B cell (primary cell): ENCODE results near the gene RPL39L. TPM values are rescaled to one million over a fixed set of nuclear protein-coding genes. Genes with fewer than 3 reads are reported as not detected.
A peak's percentile ranks its signal among the peaks of the same experiment; 100 is the strongest.

Source experiments
- ATAC-seq: fragments of 200-7000 bp; cut with Tn5 transposase; one replicate; pipeline ENCODE4 v1.10.0; 2021; ENCODE audit warnings: low read depth, mild to moderate bottlenecking, moderate number of reproducible peaks, moderate library complexity
- CTCF ChIA-PET: fragments of 350-600 bp; sonication (Branson Sonifier 250); formaldehyde crosslinking; loops from one replicate; lab custom pipeline; 2021; ENCODE audit warnings: antibody characterized with exemption, inconsistent platforms; lab: Charles Lee
- POLR2A ChIA-PET: fragments of 350-600 bp; sonication (Branson Sonifier 250); formaldehyde crosslinking; loops from one replicate; lab custom pipeline; 2021; ENCODE audit warnings: antibody characterized with exemption; lab: Charles Lee
- DNase-seq: peaks from one replicate; pipeline ENCODE4 v3.0.0; 2013
- H2AFZ ChIP-seq: 2 replicates; pipeline ENCODE4 v1.6.1; 2012; ENCODE audit warnings: mild to moderate bottlenecking, low read depth, low read length; ENCODE audit not compliant: insufficient read depth, poor library complexity, severe bottlenecking
- H3K27ac ChIP-seq, 2 donors: 1 replicate in 1 of 2; 2 replicates in 1 of 2; pipeline ENCODE4 v1.5.1; 2012 to 2013; ENCODE audit warnings: low read length in 2 of 2, mild to moderate bottlenecking in 2 of 2, moderate library complexity in 1 of 2
- H3K27me3 ChIP-seq, 4 experiments: fragments of 200-600 bp in 1 of 4; sonication (generic) in 1 of 4; replicated peaks in 1 of 4; 1 replicate in 2 of 4; 2 replicates in 2 of 4; pipeline versions ENCODE4 v1.6.1 to v1.7.0; 2013 to 2016; ENCODE audit warnings: low read length in 3 of 4, mild to moderate bottlenecking in 2 of 4, mixed read lengths in 1 of 4, moderate library complexity in 1 of 4; ENCODE audit not compliant: insufficient read depth in 4 of 4, control insufficient read depth in 3 of 4; ENCODE audit errors: control extremely low read depth in 1 of 4
- H3K36me3 ChIP-seq, 2 experiments: replicated peaks in 1 of 2; 1 replicate in 1 of 2; 2 replicates in 1 of 2; pipeline versions ENCODE4 v1.6.1 to v1.7.1; 2013; ENCODE audit warnings: low read length in 1 of 2; ENCODE audit not compliant: insufficient read depth in 2 of 2, control insufficient read depth in 1 of 2; ENCODE audit errors: control extremely low read depth in 1 of 2, extremely low read depth in 1 of 2
- H3K4me1 ChIP-seq, 2 donors: fragments of 200-600 bp in 1 of 2; sonication (generic) in 1 of 2; 1 replicate in 1 of 2; 2 replicates in 1 of 2; pipeline versions ENCODE4 v1.5.1 to v1.6.1; 2013 to 2017; ENCODE audit warnings: low read length in 2 of 2; ENCODE audit not compliant: control insufficient read depth in 2 of 2, insufficient read depth in 2 of 2
- H3K4me2 ChIP-seq: replicated peaks from 2 replicates; pipeline ENCODE3; 2012; ENCODE audit warnings: mild to moderate bottlenecking, low read depth, low read length; ENCODE audit not compliant: poor library complexity, severe bottlenecking
- H3K4me3 ChIP-seq, 5 experiments: fragments of 200-600 bp in 1 of 5; sonication (generic) in 1 of 5; 1 replicate in 3 of 5; 2 replicates in 2 of 5; pipeline versions ENCODE4 v1.5.1 to v1.7.0; 2011 to 2016; ENCODE audit warnings: low read length in 4 of 5, mild to moderate bottlenecking in 4 of 5, low read depth in 2 of 5, control low read depth in 1 of 5, moderate library complexity in 1 of 5; ENCODE audit not compliant: insufficient read depth in 1 of 5; ENCODE audit errors: control extremely low read depth in 1 of 5, extremely low read depth in 1 of 5
- H3K79me2 ChIP-seq: fragments of 200-600 bp; sonication (generic); one replicate; pipeline ENCODE4 v1.6.0; 2016; ENCODE audit warnings: low read length; ENCODE audit not compliant: control insufficient read depth, insufficient read depth
- H3K9ac ChIP-seq: fragments of 200-600 bp; sonication (generic); 2 replicates; pipeline ENCODE4 v1.6.1; 2017; ENCODE audit warnings: mild to moderate bottlenecking, low read length, moderate library complexity
- H3K9me3 ChIP-seq, 3 donors: one replicate each; pipeline versions ENCODE4 v1.6.1 to v1.7.1; 2013; ENCODE audit warnings: low read length in 2 of 3; ENCODE audit not compliant: control insufficient read depth in 2 of 3, insufficient read depth in 1 of 3; ENCODE audit errors: control extremely low read depth in 1 of 3
- H4K20me1 ChIP-seq: 2 replicates; pipeline ENCODE4 v1.6.0; 2012; ENCODE audit warnings: mild to moderate bottlenecking, low read length; ENCODE audit not compliant: insufficient read depth, control insufficient read depth, poor library complexity, severe bottlenecking
- H3K27ac Mint-ChIP-seq: one replicate; pipeline ENCODE4 v1.8.0; 2021; ENCODE audit warnings: mixed read lengths
- H3K27me3 Mint-ChIP-seq: one replicate; pipeline ENCODE4 v1.8.0; 2021; ENCODE audit warnings: mixed read lengths
- H3K4me1 Mint-ChIP-seq: one replicate; pipeline ENCODE4 v1.8.0; 2021; ENCODE audit warnings: mixed read lengths
- H3K4me3 Mint-ChIP-seq: one replicate; pipeline ENCODE4 v1.8.0; 2021; ENCODE audit warnings: mixed read lengths
- H3K9me3 Mint-ChIP-seq: one replicate; pipeline ENCODE4 v1.8.0; 2022; ENCODE audit warnings: mixed read lengths; ENCODE audit not compliant: insufficient read depth
- CTCF ChIP-seq: fragments of 200-600 bp; IDR thresholded peaks from one replicate; pipeline ENCODE4 v1.8.0; 2022; ENCODE audit warnings: antibody characterized with exemption, mild to moderate bottlenecking
- EZH2 ChIP-seq: IDR thresholded peaks from 2 replicates; pipeline ENCODE4 v1.6.1; 2012; ENCODE audit warnings: borderline replicate concordance, low read depth, mild to moderate bottlenecking, moderate library complexity, low read length; ENCODE audit not compliant: insufficient read depth, poor library complexity, severe bottlenecking
- WGBS: methylation state at CpG from one replicate; pipeline ENCODE4 v1.1.5; 2013; ENCODE audit warnings: missing lambda C conversion rate; ENCODE audit not compliant: insufficient coverage; 5-methylcytosine and 5-hydroxymethylcytosine counted together
- intact Hi-C: fragments of 100-400 bp; cut with micrococcal nuclease; formaldehyde crosslinking; loops from one replicate; pipeline ENCODE4 v1.10.0; 2022
- polyA plus RNA-seq: library from polyadenylated mRNA; depleted of rRNA; stranded (reverse); fragments of >200 nt; gene quantifications from 2 replicates; pipeline ENCODE4 v1.2.3, GENCODE V29; 2012
- total RNA-seq, 2 donors: library from RNA; stranded (reverse); fragments of 120-200 nt in 1 of 2; gene quantifications; 1 replicate in 1 of 2; 2 replicates in 1 of 2; pipeline versions ENCODE4 v1.2.3 to v1.2.4, GENCODE V29; 2013 to 2022

Gene RPL39L
- total and polyA plus RNA-seq, 2 donors (not counting 1 experiment from before 2014, with no cell fraction given): 3.1 to 4.5 TPM

DNA sequence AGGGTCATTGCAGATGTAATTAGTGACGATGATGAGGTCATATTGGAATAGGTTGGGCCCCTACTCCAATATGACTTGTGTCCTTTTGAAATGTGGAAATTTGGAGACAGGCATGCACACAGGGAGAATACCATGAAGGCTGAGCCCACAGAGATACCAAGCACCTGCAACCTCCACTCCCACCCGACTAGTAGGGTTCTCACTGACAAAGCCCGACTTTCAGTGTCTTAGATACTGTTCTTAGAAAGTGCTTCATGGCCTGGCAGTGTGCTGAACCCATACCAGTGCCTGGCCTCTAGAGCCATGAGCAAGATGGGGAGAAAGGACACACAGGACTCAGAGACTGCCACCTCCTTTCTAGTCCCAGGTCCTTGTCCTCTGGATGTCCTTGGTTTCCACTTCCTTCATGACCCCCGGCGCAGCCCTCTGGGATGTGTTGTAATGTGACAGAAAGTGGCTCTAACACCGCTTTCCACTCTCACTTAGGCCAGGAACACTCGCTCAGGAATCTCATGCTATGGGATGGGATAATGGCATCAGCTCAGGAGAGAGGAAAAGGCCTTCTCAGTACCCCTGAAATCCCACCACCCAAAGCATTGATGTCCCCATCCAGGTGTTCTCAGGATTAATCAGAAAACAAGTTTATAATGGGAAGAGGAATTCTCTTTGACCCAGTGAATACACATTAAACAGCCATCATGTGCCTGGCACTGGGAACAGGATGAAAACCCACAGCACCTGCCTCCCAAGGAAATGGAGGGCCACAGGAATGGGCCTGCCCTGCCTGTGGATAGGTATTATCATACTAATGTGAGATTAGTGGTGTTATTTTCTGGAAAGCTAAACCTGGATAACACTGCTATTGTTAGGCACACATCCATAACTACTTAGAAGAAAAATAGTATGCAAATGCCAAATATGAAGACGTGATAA, 59.9 kb downstream of the RPL39L start:
- Mint-ChIP-seq H3K27me3 (no peaks in the 10 kb centered on the region), H3K9me3 (no peaks in the 10 kb centered on the region), H3K4me1 (peaks cover 10% of the 10 kb centered on the region), H3K27ac (peak overlapping the region; percentile 75), H3K4me3 (no peak overlapping the region)
- peaks cover 33% of the 10 kb centered on the region for H4K20me1 ChIP-seq
- no peak for ATAC-seq
- no peaks in the 10 kb centered on the region for H3K79me2 ChIP-seq
- no peak for TF ChIP-seq EZH2
- no peak for TF ChIP-seq CTCF
- no peaks in the 10 kb centered on the region for H3K27me3 ChIP-seq
- H3K4me3 ChIP-seq: no peak overlapping the region
- ChIA-PET POLR2A (no interaction called here), CTCF (no interaction called here)
- H3K4me2 ChIP-seq: no peak overlapping the region
- WGBS: 88% methylated on average over 2 of the region's 8 CpGs
- H3K27ac ChIP-seq: peak overlapping the region in 1 of 2 donors; percentile 58
- H2AFZ ChIP-seq: no peak overlapping the region
- H3K9me3 ChIP-seq: no peaks in the 10 kb centered on the region
- no peak overlapping the region for H3K9ac ChIP-seq
- intact Hi-C loops: no loop called here
- H3K36me3 ChIP-seq: peaks cover 2 to 51% of the 10 kb centered on the region in 2 experiments
- no peak for DNase-seq
- H3K4me1 ChIP-seq: no peaks in the 10 kb centered on the region

- intact Hi-C loops: no loop called here
- peak overlapping the region; percentile 70 for H3K27ac Mint-ChIP-seq
Measured at GRCh38 chr3:187077537-187077936, 61.8 kb downstream of the RPL39L start.

More at GRCh38 chr3:187077537-187077936, 61.8 kb downstream of the RPL39L start:
- H3K9me3 Mint-ChIP-seq: no peaks in the 10 kb centered on the region
- Histone ChIP-seq H2AFZ (no peak overlapping the region), H3K27me3 (no peaks in the 10 kb centered on the region), H3K36me3 (peaks cover 2 to 69% of the 10 kb centered on the region in 2 experiments), H3K9ac (no peak overlapping the region), H3K4me2 (no peak overlapping the region), H3K27ac (peak overlapping the region in 1 of 2 donors; percentile 22), H3K79me2 (peaks cover 12% of the 10 kb centered on the region), H3K9me3 (no peaks in the 10 kb centered on the region), H3K4me3 (no peak overlapping the region), H4K20me1 (peaks cover 50% of the 10 kb centered on the region), H3K4me1 (peaks cover 5 to 8% of the 10 kb centered on the region in 2 donors)
- H3K27me3 Mint-ChIP-seq: no peaks in the 10 kb centered on the region
- POLR2A ChIA-PET: interaction anchor here (0.6 to 1.0 kb wide), 2 partner anchors 8 to 50 kb away, joined by 3 to 5 read pairs; no protein-coding TSS in a partner anchor
- peaks cover 21% of the 10 kb centered on the region for H3K4me1 Mint-ChIP-seq
- no peak for DNase-seq
- no peak overlapping the region for H3K4me3 Mint-ChIP-seq
- TF ChIP-seq CTCF (no peak), EZH2 (no peak)
- no peak for ATAC-seq
- WGBS: 96% methylated on average over 4 of the region's 5 CpGs
- CTCF ChIA-PET: no interaction called here
